ENCODE results near the gene MRPL43. TPM values are rescaled to one million over a fixed set of nuclear protein-coding genes. Genes with fewer than 3 reads are reported as not detected.

Gene MRPL43
- polyA plus RNA-seq, 1 experiment = 72.3 TPM

DNA sequence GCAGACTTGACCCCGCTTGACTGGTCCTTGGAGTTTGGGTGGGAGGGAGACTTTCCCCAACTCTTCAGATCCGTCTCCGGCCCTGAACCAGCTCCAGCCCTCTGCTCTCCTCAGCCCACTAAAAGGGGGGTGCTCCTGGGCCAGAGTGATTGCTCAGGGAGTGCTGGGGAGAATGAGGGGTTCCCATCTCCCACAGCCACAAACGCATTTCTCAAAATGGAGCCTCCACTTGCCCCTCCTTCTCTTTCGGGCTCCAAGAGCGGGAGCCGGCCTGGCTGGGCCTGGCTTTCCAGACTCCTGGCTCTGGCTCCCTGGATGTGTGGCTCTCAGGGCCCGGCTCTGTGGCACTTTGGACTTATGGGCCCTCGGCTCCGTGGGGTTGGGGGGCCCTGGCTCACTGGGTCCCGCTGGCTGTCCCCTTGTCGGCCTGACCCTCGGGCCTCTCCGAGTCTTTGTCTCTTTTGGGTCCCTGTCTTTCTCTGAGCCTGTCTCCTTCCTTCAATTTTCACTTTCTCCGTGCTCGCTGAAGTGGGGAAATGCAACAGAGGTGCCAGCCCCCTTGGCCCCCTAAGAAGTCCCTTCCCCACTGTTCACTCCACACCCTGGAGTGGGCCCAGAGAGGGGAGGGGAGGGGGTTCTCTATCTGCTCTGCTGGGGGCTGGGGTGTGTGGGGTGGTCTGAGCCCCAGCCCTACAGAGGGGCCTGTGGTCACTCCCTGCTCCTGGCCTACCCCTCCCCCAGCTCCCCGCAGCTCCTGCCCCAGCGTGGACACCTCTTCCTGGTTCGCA lies 13.0 kb upstream of the MRPL43 start:
- TF ChIP-seq, protein P1, sequence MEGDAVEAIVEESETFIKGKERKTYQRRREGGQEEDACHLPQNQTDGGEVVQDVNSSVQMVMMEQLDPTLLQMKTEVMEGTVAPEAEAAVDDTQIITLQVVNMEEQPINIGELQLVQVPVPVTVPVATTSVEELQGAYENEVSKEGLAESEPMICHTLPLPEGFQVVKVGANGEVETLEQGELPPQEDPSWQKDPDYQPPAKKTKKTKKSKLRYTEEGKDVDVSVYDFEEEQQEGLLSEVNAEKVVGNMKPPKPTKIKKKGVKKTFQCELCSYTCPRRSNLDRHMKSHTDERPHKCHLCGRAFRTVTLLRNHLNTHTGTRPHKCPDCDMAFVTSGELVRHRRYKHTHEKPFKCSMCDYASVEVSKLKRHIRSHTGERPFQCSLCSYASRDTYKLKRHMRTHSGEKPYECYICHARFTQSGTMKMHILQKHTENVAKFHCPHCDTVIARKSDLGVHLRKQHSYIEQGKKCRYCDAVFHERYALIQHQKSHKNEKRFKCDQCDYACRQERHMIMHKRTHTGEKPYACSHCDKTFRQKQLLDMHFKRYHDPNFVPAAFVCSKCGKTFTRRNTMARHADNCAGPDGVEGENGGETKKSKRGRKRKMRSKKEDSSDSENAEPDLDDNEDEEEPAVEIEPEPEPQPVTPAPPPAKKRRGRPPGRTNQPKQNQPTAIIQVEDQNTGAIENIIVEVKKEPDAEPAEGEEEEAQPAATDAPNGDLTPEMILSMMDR (IDR thresholded peaks at IDR 0.05; ENCODE audit: low read depth, low read length) = no peak
- Histone ChIP-seq H3K27me3 (ENCODE audit: control insufficient read depth, insufficient read depth, low read length) (no peaks in the 10 kb centered on the region), H3K4me3 (ENCODE audit: low read depth, low read length) (peak overlapping the region; percentile 90), H3K9me3 (ENCODE audit: control insufficient read depth, insufficient read depth, low read length) (no peaks in the 10 kb centered on the region; the same call in 1 of the 2 replicates), H3K27ac (ENCODE audit: low read depth, low read length) (peak overlapping the region; percentile 92)
- ChIA-PET POLR2A (interaction anchor here (2.0 kb wide), 1 partner anchor 14 kb away, joined by 4 read pairs; no protein-coding TSS in a partner anchor), CTCF (interaction anchor here (1.0 to 12.4 kb wide), 5 partner anchors 9 to 41 kb away, joined by 3 to 271 read pairs (median 9); no protein-coding TSS in a partner anchor)
- no peak for DNase-seq (ENCODE audit: low read depth, low spot score)

GRCh38 chr10:100999742-101000126 lies 12.4 kb upstream of the MRPL43 start, which contains the start of gene LZTS2:
TSS of gene LZTS2 (plus strand) at chr10:100999808. CDS start at chr10:101002539, 2,731 bp downstream.
- no peak for DNase-seq (ENCODE audit: low read depth, low spot score)
- ChIA-PET POLR2A (interaction anchor here (0.7 to 1.5 kb wide), 2 partner anchors 11 to 15 kb away, joined by 3 read pairs; no protein-coding TSS in a partner anchor), CTCF (interaction anchor here (0.6 to 12.4 kb wide), 11 partner anchors 8 to 111 kb away, joined by 3 to 271 read pairs (median 4); partner anchors contain the start of genes PDZD7 and SFXN3)
- Histone ChIP-seq H3K9me3 (ENCODE audit: control insufficient read depth, insufficient read depth, low read length) (no peaks in the 10 kb centered on the region; the same call in 1 of the 2 replicates), H3K27ac (ENCODE audit: low read depth, low read length) (peak within 1 kb of the TSS; percentile 95), H3K4me3 (ENCODE audit: low read depth, low read length) (peak within 1 kb of the TSS; percentile 90), H3K27me3 (ENCODE audit: control insufficient read depth, insufficient read depth, low read length) (no peaks in the 10 kb centered on the region)
- TF ChIP-seq, protein P1 (IDR thresholded peaks at IDR 0.05; ENCODE audit: low read depth, low read length) = no peak

DNA sequence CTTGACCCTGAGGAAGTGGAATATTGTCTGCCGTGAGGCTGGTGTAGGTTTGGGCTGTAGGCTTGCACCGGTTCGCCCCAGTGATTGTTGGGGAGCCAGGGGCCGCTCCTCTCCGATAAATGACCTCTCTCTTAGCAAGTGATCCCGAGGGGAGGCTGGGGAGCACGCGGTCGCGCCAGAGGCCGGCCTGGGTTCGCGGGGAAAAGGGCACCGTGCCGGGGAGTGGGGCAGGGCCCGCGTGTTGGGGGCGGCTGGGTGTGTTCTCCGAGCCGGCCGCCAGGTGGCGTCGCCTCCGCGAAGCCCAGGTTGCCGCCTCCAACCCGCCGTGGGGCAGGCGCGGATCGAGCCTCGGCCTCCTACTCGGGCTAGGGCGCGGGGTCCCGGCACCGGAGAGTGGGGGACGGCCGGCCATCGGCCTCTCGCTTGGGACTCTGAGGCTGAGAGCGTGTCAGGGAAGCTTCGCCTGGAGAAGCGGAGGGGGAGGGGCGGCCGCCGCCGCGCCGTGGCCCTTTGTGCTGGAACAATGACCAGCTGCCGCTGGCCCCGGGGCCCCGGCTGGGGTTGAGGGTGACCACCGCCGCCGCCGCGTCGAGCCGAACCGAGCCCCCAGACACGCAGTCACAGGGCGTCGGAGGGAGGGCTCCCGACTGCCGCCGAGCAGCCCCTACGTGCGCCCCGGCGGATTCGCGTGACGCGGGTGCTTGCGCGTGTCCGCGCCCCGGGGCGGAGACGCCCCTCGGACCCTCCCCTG lies 11.9 kb upstream of the MRPL43 start:
- H3K27me3 ChIP-seq (ENCODE audit: control insufficient read depth, insufficient read depth, low read length) = no peaks in the 10 kb centered on the region

GRCh38 chr10:100998183-100998990 lies 11.1 kb upstream of the MRPL43 start:
- Histone ChIP-seq H3K27me3 (ENCODE audit: control insufficient read depth, insufficient read depth, low read length) (no peaks in the 10 kb centered on the region), H3K27ac (ENCODE audit: low read depth, low read length) (peak overlapping the region; percentile 95), H3K9me3 (ENCODE audit: control insufficient read depth, insufficient read depth, low read length) (no peaks in the 10 kb centered on the region; the same call in 1 of the 2 replicates), H3K4me3 (ENCODE audit: low read depth, low read length) (peak overlapping the region; percentile 90)
- TF ChIP-seq, protein P1 (IDR thresholded peaks at IDR 0.05; ENCODE audit: low read depth, low read length) = no peak
- CTCF ChIA-PET = interaction anchor here (0.6 to 12.4 kb wide), 13 partner anchors 9 to 590 kb away, joined by 3 to 271 read pairs (median 6); partner anchors contain the start of genes MRPL43, PDZD7, SEMA4G and SFXN3
- DNase-seq (ENCODE audit: low read depth, low spot score) = no peak
- POLR2A ChIA-PET = interaction anchor here (0.6 to 3.3 kb wide), 6 partner anchors 9 to 63 kb away, joined by 3 to 20 read pairs (median 5); partner anchors contain the start of gene KAZALD1

More for the DNA sequence above, 11.9 kb upstream of the MRPL43 start:
- DNase-seq (ENCODE audit: low read depth, low spot score) = no peak
- H3K4me3 ChIP-seq (ENCODE audit: low read depth, low read length) = peak overlapping the region; percentile 90
- H3K9me3 ChIP-seq (ENCODE audit: control insufficient read depth, insufficient read depth, low read length) = no peaks in the 10 kb centered on the region; the same call in 1 of the 2 replicates
- peak overlapping the region; percentile 95 for H3K27ac ChIP-seq (ENCODE audit: low read depth, low read length)
- TF ChIP-seq, protein P1 (IDR thresholded peaks at IDR 0.05; ENCODE audit: low read depth, low read length) = peak; percentile 76
- POLR2A ChIA-PET = interaction anchor here (0.6 to 3.3 kb wide), 6 partner anchors 9 to 62 kb away, joined by 3 to 20 read pairs (median 4); partner anchors contain the start of gene KAZALD1
- CTCF ChIA-PET = interaction anchor here (0.6 to 12.4 kb wide), 13 partner anchors 8 to 111 kb away, joined by 3 to 271 read pairs (median 4); partner anchors contain the start of genes PDZD7 and SFXN3

Data from AG04450 (cell line).